Measurements from ENCODE around the gene COQ4.

The COQ4 gene

DNA sequence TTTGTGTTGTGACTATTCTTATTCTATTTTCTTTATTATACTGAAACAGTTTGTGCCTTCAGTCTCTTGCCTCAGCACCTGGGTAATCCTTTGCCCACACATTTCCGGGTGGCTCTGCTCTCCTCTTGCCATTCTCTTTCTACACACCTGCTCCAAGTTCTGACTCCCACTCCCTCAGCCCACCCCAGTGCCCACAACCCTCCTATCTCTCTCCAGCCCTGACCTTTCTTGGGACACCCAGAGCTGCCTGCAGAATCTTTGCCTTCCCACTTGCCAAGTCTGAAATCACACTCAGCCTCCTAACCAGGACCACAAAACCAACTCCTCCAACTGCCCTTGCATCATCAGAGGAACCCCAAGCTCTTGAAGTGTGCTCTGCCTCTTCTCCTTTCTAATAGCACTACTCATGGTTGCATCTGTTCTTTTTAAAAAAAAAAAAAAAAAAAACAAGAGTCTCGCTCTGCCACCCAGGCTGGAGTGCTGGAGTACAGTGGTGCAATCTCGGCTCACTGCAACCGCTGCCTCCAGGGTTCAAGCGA, 42.5 kb upstream of the COQ4 start:
- Histone ChIP-seq H4K20me1 (ENCODE audit: insufficient read depth, low read length) (no peaks in the 10 kb centered on the region), H3K27me3 (ENCODE audit: insufficient read depth, low read length, poor library complexity) (no peaks in the 10 kb centered on the region), H3K4me1 (ENCODE audit: insufficient read depth, low read length) (peaks cover 17% of the 10 kb centered on the region), H3K4me3 (ENCODE audit: low read depth in 1 of 2, low read length in 2 of 2) (no peak overlapping the region), H3K4me2 (ENCODE audit: insufficient read depth, low read length) (no peak overlapping the region), H3K9me3 (ENCODE audit: insufficient read depth, low read length, severe bottlenecking) (no peaks in the 10 kb centered on the region), H3K36me3 (ENCODE audit: insufficient read depth, low read length) (no peaks in the 10 kb centered on the region; the same call in 1 of the 2 replicates), H3K9ac (ENCODE audit: low read depth, low read length) (no peak overlapping the region), H2AFZ (ENCODE audit: low read depth, low read length) (no peak overlapping the region), H3K79me2 (ENCODE audit: insufficient read depth, low read length) (peaks cover 17% of the 10 kb centered on the region), H3K27ac (ENCODE audit: low read length) (no peak overlapping the region)
- ATAC-seq (ENCODE audit: insufficient read depth, low read depth) = no peak
- no peak for DNase-seq
- TF ChIP-seq EZH2 (IDR thresholded peaks at IDR 0.05; ENCODE audit: borderline replicate concordance, low read depth, low read length, severe bottlenecking) = no peak
- TF ChIP-seq, protein P1, sequence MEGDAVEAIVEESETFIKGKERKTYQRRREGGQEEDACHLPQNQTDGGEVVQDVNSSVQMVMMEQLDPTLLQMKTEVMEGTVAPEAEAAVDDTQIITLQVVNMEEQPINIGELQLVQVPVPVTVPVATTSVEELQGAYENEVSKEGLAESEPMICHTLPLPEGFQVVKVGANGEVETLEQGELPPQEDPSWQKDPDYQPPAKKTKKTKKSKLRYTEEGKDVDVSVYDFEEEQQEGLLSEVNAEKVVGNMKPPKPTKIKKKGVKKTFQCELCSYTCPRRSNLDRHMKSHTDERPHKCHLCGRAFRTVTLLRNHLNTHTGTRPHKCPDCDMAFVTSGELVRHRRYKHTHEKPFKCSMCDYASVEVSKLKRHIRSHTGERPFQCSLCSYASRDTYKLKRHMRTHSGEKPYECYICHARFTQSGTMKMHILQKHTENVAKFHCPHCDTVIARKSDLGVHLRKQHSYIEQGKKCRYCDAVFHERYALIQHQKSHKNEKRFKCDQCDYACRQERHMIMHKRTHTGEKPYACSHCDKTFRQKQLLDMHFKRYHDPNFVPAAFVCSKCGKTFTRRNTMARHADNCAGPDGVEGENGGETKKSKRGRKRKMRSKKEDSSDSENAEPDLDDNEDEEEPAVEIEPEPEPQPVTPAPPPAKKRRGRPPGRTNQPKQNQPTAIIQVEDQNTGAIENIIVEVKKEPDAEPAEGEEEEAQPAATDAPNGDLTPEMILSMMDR (IDR thresholded peaks at IDR 0.05; ENCODE audit: borderline replicate concordance, extremely low read depth, low read length, poor library complexity, severe bottlenecking) = no peak

DNA sequence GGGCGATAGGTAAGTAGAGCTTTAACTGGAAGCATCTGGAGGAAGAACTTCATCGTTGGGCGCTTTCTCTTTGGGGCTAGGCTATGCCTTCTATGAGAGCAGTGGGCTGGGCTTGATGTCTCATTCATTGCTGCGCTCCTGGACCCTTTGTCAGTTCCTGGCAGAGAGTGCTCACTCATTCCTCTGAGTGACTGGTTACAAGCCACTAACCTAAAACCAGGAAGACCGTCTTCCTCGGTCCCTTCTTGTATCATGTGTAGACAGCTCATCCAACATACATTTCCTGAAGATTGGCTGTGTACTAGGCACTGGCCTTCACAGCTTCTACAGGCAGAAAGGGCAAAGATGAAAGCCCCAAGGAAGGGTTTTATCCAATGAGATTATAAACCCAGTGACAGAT, 40.1 kb upstream of the COQ4 start:
- H3K9me3 ChIP-seq (ENCODE audit: insufficient read depth, low read length, severe bottlenecking) = no peaks in the 10 kb centered on the region
- H3K4me1 ChIP-seq (ENCODE audit: insufficient read depth, low read length) = peaks cover 4% of the 10 kb centered on the region
- no peaks in the 10 kb centered on the region for H4K20me1 ChIP-seq (ENCODE audit: insufficient read depth, low read length)
- H3K79me2 ChIP-seq (ENCODE audit: insufficient read depth, low read length) = 0 out of 2 replicates have a peak, but pooled peaks cover 2% of the 10 kb centered on the region
- ATAC-seq (ENCODE audit: insufficient read depth, low read depth) (no peak), DNase-seq (no peak)
- no peaks in the 10 kb centered on the region for H3K27me3 ChIP-seq (ENCODE audit: insufficient read depth, low read length, poor library complexity)
- H3K36me3 ChIP-seq (ENCODE audit: insufficient read depth, low read length) = peaks cover 9% of the 10 kb centered on the region; the same call in 1 of the 2 replicates
- no peak overlapping the region for H3K4me3 ChIP-seq (ENCODE audit: low read depth in 1 of 2, low read length in 2 of 2)
- no peak overlapping the region for H2AFZ ChIP-seq (ENCODE audit: low read depth, low read length)
- no peak overlapping the region for H3K9ac ChIP-seq (ENCODE audit: low read depth, low read length)
- H3K27ac ChIP-seq (ENCODE audit: low read length) = no peak overlapping the region
- no peak overlapping the region for H3K4me2 ChIP-seq (ENCODE audit: insufficient read depth, low read length)
- no peak for TF ChIP-seq EZH2 (IDR thresholded peaks at IDR 0.05; ENCODE audit: borderline replicate concordance, low read depth, low read length, severe bottlenecking)
- TF ChIP-seq, protein P1 (IDR thresholded peaks at IDR 0.05; ENCODE audit: borderline replicate concordance, extremely low read depth, low read length, poor library complexity, severe bottlenecking) = no peak

DNA sequence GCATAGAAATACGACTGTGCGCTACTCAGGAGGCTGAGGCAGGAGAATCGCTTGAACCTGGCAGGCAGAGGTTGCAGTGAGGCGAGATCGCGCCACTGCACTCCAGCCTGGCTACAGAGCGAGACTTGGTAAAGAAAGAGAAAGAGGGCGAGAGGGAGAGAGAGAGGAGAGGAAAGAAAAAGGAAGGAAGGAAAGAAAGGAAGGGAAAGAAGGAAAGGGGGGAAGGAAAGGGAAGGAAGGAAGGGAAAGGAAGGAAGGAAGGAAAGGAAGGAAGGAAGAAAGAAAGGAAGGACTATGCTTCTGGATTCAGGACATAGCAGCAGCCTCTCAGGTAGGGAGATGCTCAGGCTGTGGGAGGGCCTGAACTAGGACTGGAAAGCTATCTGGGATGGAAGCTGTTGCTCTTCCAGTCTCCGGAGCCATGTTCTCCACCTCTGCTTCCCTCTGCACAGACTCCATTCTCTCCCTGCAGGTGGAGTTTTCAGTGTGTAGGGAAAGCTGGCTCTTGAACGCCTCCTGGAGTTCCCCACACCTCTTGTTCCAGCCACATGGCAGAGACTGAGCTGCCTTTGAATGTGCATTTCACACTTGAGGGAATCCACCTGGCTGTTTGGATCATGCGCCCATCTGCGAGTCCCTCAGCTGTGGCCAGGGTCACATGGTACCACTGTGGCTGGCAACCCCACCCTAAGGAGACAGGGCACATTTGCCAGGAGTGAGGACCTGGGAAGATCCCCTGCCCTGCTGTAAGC, 37.4 kb upstream of the COQ4 start:
- no peak overlapping the region for H3K4me2 ChIP-seq (ENCODE audit: insufficient read depth, low read length)
- no peak for DNase-seq

More for the DNA sequence above, 37.4 kb upstream of the COQ4 start:
- ATAC-seq (ENCODE audit: insufficient read depth, low read depth) = no peak
- Histone ChIP-seq H2AFZ (ENCODE audit: low read depth, low read length) (no peak overlapping the region), H4K20me1 (ENCODE audit: insufficient read depth, low read length) (no peaks in the 10 kb centered on the region), H3K79me2 (ENCODE audit: insufficient read depth, low read length) (no peaks in the 10 kb centered on the region), H3K36me3 (ENCODE audit: insufficient read depth, low read length) (peaks cover 9% of the 10 kb centered on the region; the same call in 1 of the 2 replicates), H3K27me3 (ENCODE audit: insufficient read depth, low read length, poor library complexity) (no peaks in the 10 kb centered on the region), H3K4me3 (ENCODE audit: low read depth in 1 of 2, low read length in 2 of 2) (no peak overlapping the region), H3K27ac (ENCODE audit: low read length) (no peak overlapping the region), H3K9ac (ENCODE audit: low read depth, low read length) (no peak overlapping the region), H3K4me1 (ENCODE audit: insufficient read depth, low read length) (no peaks in the 10 kb centered on the region), H3K9me3 (ENCODE audit: insufficient read depth, low read length, severe bottlenecking) (no peaks in the 10 kb centered on the region)
- TF ChIP-seq, protein P1 (IDR thresholded peaks at IDR 0.05; ENCODE audit: borderline replicate concordance, extremely low read depth, low read length, poor library complexity, severe bottlenecking) = no peak
